Astrocyte of the spinal cord (primary cell): ENCODE results near the gene ACTG1.
A peak's percentile ranks its signal among the peaks of the same experiment; 100 is the strongest.

Experiments used
- DNase-seq: peaks from one replicate; pipeline ENCODE4 v3.0.0; 2011; ENCODE audit warnings: low read depth, low spot score
- H3K4me3 ChIP-seq: 2 replicates; pipeline ENCODE4 v1.5.1; 2011; ENCODE audit warnings: low read depth, mild to moderate bottlenecking, low read length, moderate library complexity
- CTCF ChIP-seq: IDR thresholded peaks from 2 replicates; pipeline ENCODE4 v1.5.1; 2012; ENCODE audit warnings: low read depth, mild to moderate bottlenecking, low read length, inconsistent platforms
- in situ Hi-C: cut with HindIII; loops from 2 replicates; pipeline ENCODE4 v1.10.0; 2017; ENCODE audit warnings: low sequenced_read_pairs

ACTG1 gene

GRCh38 chr17:81508639-81509206 is 3.9 kb downstream of the ACTG1 start:
- in situ Hi-C loops: no loop called here
- peak overlapping the region; percentile 88 for H3K4me3 ChIP-seq
- peak; percentile 49 for DNase-seq
- TF ChIP-seq CTCF: no peak

GRCh38 chr17:81503619-81504018 is 9.0 kb downstream of the ACTG1 start:
- H3K4me3 ChIP-seq: no peak overlapping the region
- TF ChIP-seq CTCF: no peak
- in situ Hi-C loops: no loop called here
- no peak for DNase-seq

GRCh38 chr17:81502471-81503017 is 10.1 kb downstream of the ACTG1 start:
- no peak for TF ChIP-seq CTCF
- H3K4me3 ChIP-seq: no peak overlapping the region
- in situ Hi-C loops: no loop called here
- DNase-seq: no peak

- DNase-seq: no peak
- no peak overlapping the region for H3K4me3 ChIP-seq
- TF ChIP-seq CTCF: no peak
- in situ Hi-C loops: no loop called here
Observed at GRCh38 chr17:81500047-81500446, 12.6 kb downstream of the ACTG1 start.

- in situ Hi-C loops: no loop called here
- H3K4me3 ChIP-seq: no peak overlapping the region
- DNase-seq: no peak
- no peak for TF ChIP-seq CTCF
Observed at GRCh38 chr17:81499601-81499970, 13.0 kb downstream of the ACTG1 start.

- in situ Hi-C loops: no loop called here
- H3K4me3 ChIP-seq: no peak overlapping the region
- no peak for DNase-seq
- TF ChIP-seq CTCF: no peak
Observed at GRCh38 chr17:81498953-81499600, 13.5 kb downstream of the ACTG1 start.
